Fibroblast of lung (primary cell): ENCODE data around the gene TAAR8.

Source experiments
- CTCF ChIP-seq, 2 donors: IDR thresholded peaks in 1 of 2; conservative IDR thresholded peaks in 1 of 2; 1 replicate in 1 of 2; 2 replicates in 1 of 2; pipeline ENCODE4 v1.5.1; 2011 to 2012; ENCODE audit warnings: low read length in 2 of 2, control low read depth in 1 of 2, inconsistent platforms in 1 of 2, low read depth in 1 of 2, mild to moderate bottlenecking in 1 of 2
- EZH2 ChIP-seq: IDR thresholded peaks from 2 replicates; pipeline ENCODE4 v1.5.1; 2012; ENCODE audit warnings: low read length, control low read depth, mild to moderate bottlenecking; ENCODE audit errors: missing control alignments

- TF ChIP-seq CTCF (conservative IDR thresholded peaks at IDR 0.05 in 1 of 2, IDR thresholded peaks at IDR 0.05 in 1 of 2; ENCODE audit: low read depth in 1 of 2, low read length in 2 of 2), result no peak
- TF ChIP-seq EZH2, result no peak
These were observed 15.3 kb upstream of the TAAR8 start for GRCh38 chr6:132537145-132537544.
